ENCODE measurements around the gene NDEL1. TPM values are rescaled to one million over a fixed set of nuclear protein-coding genes. Genes with fewer than 3 reads are reported as not detected.

The NDEL1 gene
- total RNA-seq, 1 experiment from 2014 or later, result 38.4 TPM

DNA sequence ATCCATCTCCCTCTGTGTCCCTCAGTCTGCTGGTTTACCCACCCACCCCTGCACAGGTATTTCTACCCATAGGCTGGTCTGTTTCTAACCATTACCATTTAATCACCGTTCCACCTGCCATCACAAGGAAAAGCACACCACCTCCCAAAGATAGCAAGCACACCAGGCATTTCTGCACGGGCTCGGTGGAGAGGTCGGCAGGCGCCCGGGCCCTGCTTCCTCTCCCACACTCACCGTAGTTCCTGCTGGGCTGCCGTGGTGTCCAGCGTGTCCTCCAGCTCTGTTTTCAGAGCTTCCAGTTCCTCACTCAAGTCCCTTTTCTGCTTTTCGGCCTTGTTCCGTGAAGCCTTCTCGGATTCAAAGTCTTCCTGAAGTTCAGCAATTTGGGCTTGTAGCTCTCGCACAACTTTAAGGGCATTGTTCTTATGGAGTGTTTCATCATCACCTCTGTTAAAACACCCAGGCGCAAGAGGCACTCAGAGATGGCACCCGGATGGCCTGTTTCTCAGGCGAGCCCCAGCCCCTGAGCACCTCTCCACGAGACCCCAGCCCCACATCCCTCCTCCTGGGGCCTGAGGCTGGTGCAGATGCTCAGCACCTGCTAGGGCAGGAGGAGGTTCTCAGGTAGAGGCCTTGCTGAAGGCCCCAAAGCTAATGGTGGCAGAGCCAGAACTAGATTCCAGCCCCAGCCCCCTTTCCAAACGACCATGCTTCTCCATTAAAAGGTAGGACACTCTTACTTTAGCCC, 69.0 kb downstream of the NDEL1 start:
- peaks cover 47 to 95% (median 93%) of the 10 kb centered on the region in 3 experiments for H3K36me3 Mint-ChIP-seq (ENCODE audit: insufficient read depth in 1 of 3, low read depth in 3 of 3)

More for the DNA sequence above, 69.0 kb downstream of the NDEL1 start:
- H3K79me2 ChIP-seq (ENCODE audit: insufficient read depth, low read length), result no peaks in the 10 kb centered on the region
- no peak overlapping the region for H2AK5ac ChIP-seq (ENCODE audit: insufficient read length, low read length)
- H2BK12ac ChIP-seq (ENCODE audit: insufficient read length, low read depth, low read length), result no peak overlapping the region
- Mint-ChIP-seq H3K27ac (peak overlapping the region in 2 of 3 experiments; percentile 12 to 46; a peak in 3 of 7 replicates), H3K4me1 (no peaks in the 10 kb centered on the region), H3K27me3 (ENCODE audit: low read depth) (no peaks in the 10 kb centered on the region), H3K4me3 (no peak overlapping the region), H3K9me3 (no peaks in the 10 kb centered on the region)
- no peaks in the 10 kb centered on the region for H3K79me1 ChIP-seq (ENCODE audit: insufficient read depth, low read depth, low read length, poor library complexity, severe bottlenecking)
- no peak overlapping the region for H3K4me2 ChIP-seq (ENCODE audit: insufficient read depth, insufficient read length, low read length)
- no peak overlapping the region for H3K9ac ChIP-seq (ENCODE audit: extremely low read depth, insufficient read length, low read length)
- no peak overlapping the region for H2BK15ac ChIP-seq (ENCODE audit: low read depth, low read length)
- H3K23ac ChIP-seq (ENCODE audit: insufficient read length, low read depth, low read length), result no peak overlapping the region
- H3K56ac ChIP-seq (ENCODE audit: insufficient read length, low read depth, low read length), result no peak overlapping the region
- H3K9me3 ChIP-seq (ENCODE audit: control insufficient read depth, low read depth, low read length), result no peaks in the 10 kb centered on the region
- no peak overlapping the region for H4K91ac ChIP-seq (ENCODE audit: insufficient read length, low read depth, low read length)
- no peaks in the 10 kb centered on the region for H4K20me1 ChIP-seq (ENCODE audit: control insufficient read depth, insufficient read depth, insufficient read length)
- no peak overlapping the region for H2BK20ac ChIP-seq (ENCODE audit: low read depth, low read length, poor library complexity, severe bottlenecking)
- H3K27ac ChIP-seq (ENCODE audit: insufficient read length, low read depth, low read length), result no peak overlapping the region
- no peak overlapping the region for H3K14ac ChIP-seq (ENCODE audit: insufficient read depth, low read length)
- H3K4me1 ChIP-seq (ENCODE audit: insufficient read depth, low read length), result no peaks in the 10 kb centered on the region
- TF ChIP-seq, protein P1, sequence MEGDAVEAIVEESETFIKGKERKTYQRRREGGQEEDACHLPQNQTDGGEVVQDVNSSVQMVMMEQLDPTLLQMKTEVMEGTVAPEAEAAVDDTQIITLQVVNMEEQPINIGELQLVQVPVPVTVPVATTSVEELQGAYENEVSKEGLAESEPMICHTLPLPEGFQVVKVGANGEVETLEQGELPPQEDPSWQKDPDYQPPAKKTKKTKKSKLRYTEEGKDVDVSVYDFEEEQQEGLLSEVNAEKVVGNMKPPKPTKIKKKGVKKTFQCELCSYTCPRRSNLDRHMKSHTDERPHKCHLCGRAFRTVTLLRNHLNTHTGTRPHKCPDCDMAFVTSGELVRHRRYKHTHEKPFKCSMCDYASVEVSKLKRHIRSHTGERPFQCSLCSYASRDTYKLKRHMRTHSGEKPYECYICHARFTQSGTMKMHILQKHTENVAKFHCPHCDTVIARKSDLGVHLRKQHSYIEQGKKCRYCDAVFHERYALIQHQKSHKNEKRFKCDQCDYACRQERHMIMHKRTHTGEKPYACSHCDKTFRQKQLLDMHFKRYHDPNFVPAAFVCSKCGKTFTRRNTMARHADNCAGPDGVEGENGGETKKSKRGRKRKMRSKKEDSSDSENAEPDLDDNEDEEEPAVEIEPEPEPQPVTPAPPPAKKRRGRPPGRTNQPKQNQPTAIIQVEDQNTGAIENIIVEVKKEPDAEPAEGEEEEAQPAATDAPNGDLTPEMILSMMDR (conservative IDR thresholded peaks at IDR 0.05), result no peak
- no peak for DNase-seq
- H3K23me2 ChIP-seq (ENCODE audit: insufficient read length, low read depth, low read length, poor library complexity, severe bottlenecking), result no peaks in the 10 kb centered on the region
- WGBS (ENCODE audit: extremely low coverage, insufficient read length, low lambda C conversion rate), result no CpG with 5 or more reads among the region's 18 CpGs
- no peaks in the 10 kb centered on the region for H3K27me3 ChIP-seq (ENCODE audit: insufficient read depth, low read length)
- H2BK5ac ChIP-seq (ENCODE audit: insufficient read length, low read length), result no peak overlapping the region
- H4K8ac ChIP-seq (replicated peaks; ENCODE audit: insufficient read length, low read depth, low read length), result no peak overlapping the region
- H3K4ac ChIP-seq (ENCODE audit: low read depth, low read length), result no peak overlapping the region
- no peak overlapping the region for H4K5ac ChIP-seq (ENCODE audit: insufficient read length, low read depth, low read length)
- no peak overlapping the region for H3T11ph ChIP-seq (ENCODE audit: low read length)
- H2AFZ ChIP-seq (ENCODE audit: low read length), result no peak overlapping the region
- H2BK120ac ChIP-seq (ENCODE audit: low read depth, low read length, poor library complexity, severe bottlenecking), result no peak overlapping the region
- no peak overlapping the region for H3K18ac ChIP-seq (ENCODE audit: insufficient read length, low read depth, low read length)

Data from H9 (cell line).